SK-N-SH (cell line): ENCODE results near the gene IQGAP1. TPM values are rescaled to one million over a fixed set of nuclear protein-coding genes. Genes with fewer than 3 reads are reported as not detected.
A peak's percentile ranks its signal among the peaks of the same experiment; 100 is the strongest.
"Not testable (repeated sequence)": the region's sequence is repeated elsewhere in the genome, so short reads cannot be mapped to it uniquely, and the experiment has no call there.

Source experiments
- CTCF ChIA-PET: fragments of 300-600, 350-600 bp; formaldehyde crosslinking; extraction: SDS; loops from one replicate; lab custom pipeline; 2021; lab: Yijun Ruan, JAX
- POLR2A ChIA-PET: fragments of 350-600 bp; sonication (Branson Sonifier 250); formaldehyde crosslinking; extraction: SDS; loops from one replicate; lab custom pipeline; 2020; ENCODE audit warnings: antibody characterized with exemption, inconsistent platforms; lab: Yijun Ruan, JAX
- DNase-seq: peaks from one replicate; pipeline ENCODE4 v3.0.0; 2012
- H2AFZ ChIP-seq: fragments of 200-600 bp; sonication (generic); 2 replicates; pipeline ENCODE4 v1.8.1; 2016; ENCODE audit warnings: antibody characterized with exemption, mild to moderate bottlenecking, low read depth
- H3F3A ChIP-seq: fragments of 200-600 bp; sonication (generic); replicated peaks from 2 replicates; pipeline ENCODE3; 2016; ENCODE audit warnings: antibody characterized with exemption, mild to moderate bottlenecking; ENCODE audit not compliant: insufficient read depth
- H3K27ac ChIP-seq, 2 experiments: fragments of 200-500 bp in 1 of 2; fragments of 200-600 bp in 1 of 2; sonication (Bioruptor generic) in 1 of 2; sonication (generic), shearing (Covaris generic) in 1 of 2; 2 replicates each; pipeline versions ENCODE4 v1.5.1 to v1.6.1; 2014 to 2016; ENCODE audit warnings: low read depth in 2 of 2, inconsistent platforms in 1 of 2, low read length in 1 of 2, mild to moderate bottlenecking in 1 of 2, mixed read lengths in 1 of 2
- H3K27me3 ChIP-seq: fragments of 200-600 bp; sonication (generic), shearing (Covaris generic); 2 replicates; pipeline ENCODE4 v1.6.1; 2016; ENCODE audit warnings: mixed run types; ENCODE audit not compliant: insufficient read depth
- H3K36me3 ChIP-seq, 2 experiments: fragments of 200-500 bp in 1 of 2; fragments of 200-600 bp in 1 of 2; sonication (Bioruptor generic) in 1 of 2; sonication (generic) in 1 of 2; replicated peaks in 1 of 2; 2 replicates each; pipeline versions ENCODE3 to v1.5.1; 2014 to 2016; ENCODE audit warnings: low read length in 1 of 2, mild to moderate bottlenecking in 1 of 2; ENCODE audit not compliant: insufficient read depth in 2 of 2, control insufficient read depth in 1 of 2
- H3K4me1 ChIP-seq, 2 experiments: fragments of 200-500 bp in 1 of 2; fragments of 200-600 bp in 1 of 2; sonication (Bioruptor generic) in 1 of 2; sonication (generic), shearing (Covaris generic) in 1 of 2; 2 replicates each; pipeline versions ENCODE4 v1.5.1 to v1.6.1; 2014 to 2016; ENCODE audit warnings: low read depth in 1 of 2, low read length in 1 of 2, mixed run types in 1 of 2; ENCODE audit not compliant: insufficient read depth in 2 of 2, control insufficient read depth in 1 of 2
- H3K4me2 ChIP-seq: fragments of 200-600 bp; sonication (generic), shearing (Covaris generic); 2 replicates; pipeline ENCODE4 v1.6.1; 2017; ENCODE audit warnings: mixed run types
- H3K4me3 ChIP-seq, 2 experiments: fragments of 200-500 bp in 1 of 2; fragments of 200-600 bp in 1 of 2; sonication (Bioruptor generic) in 1 of 2; sonication (generic), shearing (Covaris generic) in 1 of 2; 2 replicates each; pipeline versions ENCODE4 v1.5.1 to v1.8.1; 2014 to 2016; ENCODE audit warnings: low read depth in 2 of 2, inconsistent platforms in 1 of 2, low read length in 1 of 2, mild to moderate bottlenecking in 1 of 2, mixed read lengths in 1 of 2, moderate library complexity in 1 of 2
- H3K79me2 ChIP-seq: fragments of 200-600 bp; sonication (generic); 2 replicates; pipeline ENCODE4 v1.8.1; 2017; ENCODE audit warnings: mild to moderate bottlenecking; ENCODE audit not compliant: insufficient read depth
- H3K9ac ChIP-seq: fragments of 200-600 bp; sonication (generic); 2 replicates; pipeline ENCODE4 v1.6.1; 2017; ENCODE audit warnings: mixed run types
- H3K9me2 ChIP-seq: fragments of 200-600 bp; sonication (generic); 2 replicates; pipeline ENCODE4 v1.6.1; 2017; ENCODE audit warnings: mixed run types
- H3K9me3 ChIP-seq: fragments of 200-600 bp; sonication (generic); 2 replicates; pipeline ENCODE4 v1.6.1; 2017; ENCODE audit warnings: mixed run types, mild to moderate bottlenecking, moderate library complexity
- H4K20me1 ChIP-seq: fragments of 200-600 bp; sonication (generic); 2 replicates; pipeline ENCODE4 v1.6.1; 2017; ENCODE audit warnings: mild to moderate bottlenecking, mixed run types; ENCODE audit not compliant: insufficient read depth
- CTCF ChIP-seq: fragments of 200-600 bp; sonication (generic); IDR thresholded peaks from 2 replicates; pipeline ENCODE4 v1.6.1; 2017; ENCODE audit warnings: antibody characterized with exemption, mild to moderate bottlenecking, moderate library complexity
- ELF1 ChIP-seq: IDR thresholded peaks from 2 replicates; pipeline ENCODE4 v1.4.0; 2012
- EP300 ChIP-seq, 2 experiments: IDR thresholded peaks; 2 replicates each; pipeline versions ENCODE4 v1.4.0 to v1.6.1; 2012; ENCODE audit warnings: borderline replicate concordance in 1 of 2, low read depth in 1 of 2, low read length in 1 of 2
- FOSL2 ChIP-seq: IDR thresholded peaks from 2 replicates; pipeline ENCODE4 v1.4.0; 2012; ENCODE audit warnings: low read depth, mild to moderate bottlenecking, moderate library complexity, borderline replicate concordance
- FOXJ3 ChIP-seq: sonication (generic); formaldehyde crosslinking; IDR thresholded peaks from 2 replicates; pipeline ENCODE4 v1.5.1; 2020; ENCODE audit warnings: mild to moderate bottlenecking, missing genetic modification reagents
- FOXM1 ChIP-seq: IDR thresholded peaks from 2 replicates; pipeline ENCODE4 v1.4.0; 2012; ENCODE audit warnings: low read depth, mild to moderate bottlenecking
- GATA2 ChIP-seq: sonication (generic); formaldehyde crosslinking; IDR thresholded peaks from 2 replicates; pipeline ENCODE4 v1.5.0; 2020; ENCODE audit warnings: mild to moderate bottlenecking, missing genetic modification reagents
- IRF3 ChIP-seq: fragments of 150-350 bp; IDR thresholded peaks from 2 replicates; pipeline ENCODE4 v1.6.1; 2016; ENCODE audit warnings: mild to moderate bottlenecking, low read depth, low read length
- JUND ChIP-seq: IDR thresholded peaks from 2 replicates; pipeline ENCODE4 v1.4.0; 2012
- NFIC ChIP-seq: IDR thresholded peaks from 2 replicates; pipeline ENCODE4 v1.4.0; 2012; ENCODE audit warnings: borderline replicate concordance
- NRF1 ChIP-seq: IDR thresholded peaks from 2 replicates; pipeline ENCODE4 v1.6.1; 2012; ENCODE audit warnings: low read depth, mild to moderate bottlenecking, low read length
- PBX3 ChIP-seq: IDR thresholded peaks from 2 replicates; pipeline ENCODE4; 2012
- RAD21 ChIP-seq: IDR thresholded peaks from 2 replicates; pipeline ENCODE4 v1.6.1; 2012; ENCODE audit warnings: mild to moderate bottlenecking, low read length
- RCOR1 ChIP-seq: fragments of 150-350 bp; IDR thresholded peaks from 2 replicates; pipeline ENCODE4 v1.6.1; 2017; ENCODE audit warnings: antibody characterized with exemption, low read length
- RFX5 ChIP-seq: IDR thresholded peaks from 2 replicates; pipeline ENCODE4 v1.6.1; 2012; ENCODE audit warnings: mild to moderate bottlenecking, improper control_type of control experiment, low read length
- SIN3A ChIP-seq: IDR thresholded peaks from 2 replicates; pipeline ENCODE4 v1.6.1; 2012; ENCODE audit warnings: low read depth, mild to moderate bottlenecking, low read length, moderate library complexity, borderline replicate concordance
- TAF1 ChIP-seq: IDR thresholded peaks from 2 replicates; pipeline ENCODE4 v1.6.1; 2012; ENCODE audit warnings: low read depth, mild to moderate bottlenecking, low read length, moderate library complexity, borderline replicate concordance
- TCF12 ChIP-seq: IDR thresholded peaks from 2 replicates; pipeline ENCODE4 v1.4.0; 2012
- TEAD4 ChIP-seq: IDR thresholded peaks from 2 replicates; pipeline ENCODE4 v1.4.0; 2012; ENCODE audit warnings: mild to moderate bottlenecking, borderline replicate concordance; ENCODE audit not compliant: insufficient read depth
- USF2 ChIP-seq: fragments of 150-350 bp; IDR thresholded peaks from 2 replicates; pipeline ENCODE4 v1.6.1; 2017; ENCODE audit warnings: antibody characterized with exemption, low read length, low read depth, borderline replicate concordance
- YY1 ChIP-seq: IDR thresholded peaks from 2 replicates; pipeline ENCODE4 v1.4.0; 2012; ENCODE audit warnings: low read depth, mild to moderate bottlenecking
- ZBTB33 ChIP-seq: IDR thresholded peaks from 2 replicates; pipeline ENCODE4 v1.4.0; 2012; ENCODE audit warnings: low read depth, borderline replicate concordance
- WGBS: methylation state at CpG from one replicate; pipeline ENCODE4 v1.1.6; 2017; ENCODE audit warnings: low lambda C conversion rate; 5-methylcytosine and 5-hydroxymethylcytosine counted together
- polyA plus RNA-seq, 3 experiments: library from polyadenylated mRNA; depleted of rRNA; stranded (reverse); fragments of >200 nt; gene quantifications; 2 replicates each; pipeline ENCODE4 v1.2.3, GENCODE V29; 2012

The IQGAP1 gene
- polyA plus RNA-seq, 1 of the 3 experiments (the other 2 are of a cell fraction): 56.5 TPM

- Histone ChIP-seq H3K36me3 (peaks cover 0 to 12% of the 10 kb centered on the region in 2 experiments), H2AFZ (no peak overlapping the region; the same call in 1 of the 2 replicates), H3K27me3 (no peaks in the 10 kb centered on the region), H3K9me3 (no peaks in the 10 kb centered on the region), H3K79me2 (peaks cover 99% of the 10 kb centered on the region), H4K20me1 (0 out of 2 replicates have a peak, but pooled peaks cover under 1% of the 10 kb centered on the region), H3K4me1 (peaks cover 0 to 44% of the 10 kb centered on the region in 2 experiments; a peak in 3 of 4 replicates), H3K27ac (peak overlapping the region; percentile 53 to 98; a peak in 3 of 4 replicates), H3K4me3 (peak overlapping the region in 1 of 2 experiments; percentile 57; a peak in 2 of 4 replicates), H3K9ac (peak overlapping the region; percentile 67), H3K4me2 (peak overlapping the region; percentile 91), H3F3A (peaks cover 60% of the 10 kb centered on the region), H3K9me2 (no peaks in the 10 kb centered on the region)
- no peak for DNase-seq
- ChIA-PET POLR2A (no interaction called here), CTCF (interaction anchor here (0.8 to 1.4 kb wide), 2 partner anchors 9 to 95 kb away, joined by 3 to 4 read pairs; no protein-coding TSS in a partner anchor)
- TF ChIP-seq SIN3A (no peak), JUND (peak; percentile 86), IRF3 (no peak), YY1 (peak; percentile 15; the same call in 1 of the 2 replicates), ELF1 (no peak), EP300 (IDR thresholded peaks at IDR 0.05; ENCODE audit: borderline replicate concordance in 1 of 2, low read depth in 1 of 2, low read length in 1 of 2) (peak in 1 of 2 experiments; percentile 68; a peak in 1 of 4 replicates), PBX3 (peak; percentile 53; the same call in 1 of the 2 replicates), RCOR1 (no peak), NFIC (no peak), ZBTB33 (no peak), RAD21 (no peak), NRF1 (no peak), USF2 (no peak), FOXM1 (no peak), TAF1 (no peak), TCF12 (peak; percentile 79), CTCF (no peak), TEAD4 (peak; percentile 44; the same call in 1 of the 2 replicates), RFX5 (no peak), FOSL2 (peak; percentile 86), FOXJ3 (no peak), GATA2 (no peak)
- WGBS: 29% methylated on average over 9 of the region's 9 CpGs
Observed at GRCh38 chr15:90414408-90415028, 26.5 kb downstream of the IQGAP1 start.

GRCh38 chr15:90416052-90416451 is 28.0 kb downstream of the IQGAP1 start:
- H3K9me3 ChIP-seq, POLR2A ChIA-PET, DNase-seq, H3K4me2 ChIP-seq, H3K27me3 ChIP-seq, H3K9me2 ChIP-seq, H3K27ac ChIP-seq, H3K4me3 ChIP-seq, H2AFZ ChIP-seq, H3K9ac ChIP-seq: not testable (repeated sequence)
- WGBS: 91% methylated on average over 5 of the region's 5 CpGs
- H4K20me1 ChIP-seq: peaks cover 14% of the 10 kb centered on the region
- peaks cover 75% of the 10 kb centered on the region for H3F3A ChIP-seq
- peaks cover 0 to 10% of the 10 kb centered on the region in 2 experiments for H3K36me3 ChIP-seq
- H3K79me2 ChIP-seq: peaks cover 96% of the 10 kb centered on the region
- CTCF ChIA-PET: interaction anchor here (1.4 kb wide), 1 partner anchor 7 kb away, joined by 4 read pairs; no protein-coding TSS in a partner anchor
- H3K4me1 ChIP-seq: peaks cover 0 to 59% of the 10 kb centered on the region in 2 experiments; a peak in 3 of 4 replicates
